SH-SY5Y (cell line): ENCODE measurements around the gene P3H2.

Source experiments
- GATA2 ChIP-seq: IDR thresholded peaks from 2 replicates; pipeline ENCODE4 v1.6.1; 2011; ENCODE audit warnings: mild to moderate bottlenecking, low read depth, low read length
- GATA3 ChIP-seq: IDR thresholded peaks from 2 replicates; pipeline ENCODE4 v1.6.1; 2011; ENCODE audit warnings: low read depth, mild to moderate bottlenecking, low read length, moderate library complexity

DNA sequence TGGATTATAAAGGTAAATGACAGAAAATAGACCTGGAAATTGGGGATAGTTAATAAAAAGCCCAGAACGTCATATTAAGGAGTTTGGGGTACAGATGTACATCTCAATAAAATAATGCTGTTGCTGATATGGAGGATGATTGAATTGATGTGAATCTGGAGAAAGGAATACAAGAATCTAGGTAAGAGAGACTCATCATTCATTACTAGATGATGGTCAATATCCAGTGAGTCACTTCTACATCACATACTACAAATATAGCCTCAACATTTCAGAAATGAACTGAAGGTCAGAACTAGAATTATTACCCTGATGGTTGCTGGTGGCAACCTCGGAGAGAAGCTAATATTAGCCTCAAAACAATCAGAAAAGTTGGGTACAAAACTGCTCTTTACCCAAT, 37.6 kb upstream of the P3H2 start:
- TF ChIP-seq GATA3 (no peak), GATA2 (no peak)
